ENCODE results near the gene TTYH2. TPM values are rescaled to one million over a fixed set of nuclear protein-coding genes. Genes with fewer than 3 reads are reported as not detected.

The TTYH2 gene
- total RNA-seq, 1 donor from 2014 or later, result 3.4 TPM

- no peaks in the 10 kb centered on the region for H3K36me3 ChIP-seq
- no peak overlapping the region for H3K4me3 ChIP-seq
- no peak for TF ChIP-seq POLR2AphosphoS5 (IDR thresholded peaks at IDR 0.05; ENCODE audit: insufficient read depth in 1 of 2, low read depth in 1 of 2)
- no peak for TF ChIP-seq CTCF (IDR thresholded peaks at IDR 0.05)
- no peak for TF ChIP-seq POLR2A (IDR thresholded peaks at IDR 0.05)
- H3K9me3 ChIP-seq, result no peaks in the 10 kb centered on the region
- no peak overlapping the region for H3K27ac ChIP-seq
- no peaks in the 10 kb centered on the region for H3K4me1 ChIP-seq
- intact Hi-C loops (cut with DNase I), result loop anchor here (10.0 kb wide), 1 partner anchor 65 kb away; the partner anchor contains the start of genes BTBD17 and GPR142
- no peaks in the 10 kb centered on the region for H3K27me3 ChIP-seq
- DNase-seq (ENCODE audit: extremely low spot score in 2 of 2), result no peak
Measured at GRCh38 chr17:74299226-74300009, 86.0 kb downstream of the TTYH2 start.

GRCh38 chr17:74303305-74303704 is 89.9 kb downstream of the TTYH2 start:
- no peak for DNase-seq (ENCODE audit: extremely low spot score in 2 of 2)
- Histone ChIP-seq H3K9me3 (no peaks in the 10 kb centered on the region), H3K4me3 (no peak overlapping the region), H3K4me1 (no peaks in the 10 kb centered on the region), H3K36me3 (no peaks in the 10 kb centered on the region), H3K27ac (no peak overlapping the region), H3K27me3 (no peaks in the 10 kb centered on the region)
- no peak for TF ChIP-seq POLR2AphosphoS5 (IDR thresholded peaks at IDR 0.05; ENCODE audit: insufficient read depth in 1 of 2, low read depth in 1 of 2)
- no peak for TF ChIP-seq CTCF (IDR thresholded peaks at IDR 0.05)
- no peak for TF ChIP-seq POLR2A (IDR thresholded peaks at IDR 0.05)
- intact Hi-C loops (cut with DNase I), result loop anchor here (10.0 kb wide), 1 partner anchor 61 kb away; the partner anchor contains the start of genes BTBD17 and GPR142

- H3K27me3 ChIP-seq, result no peaks in the 10 kb centered on the region
- no peaks in the 10 kb centered on the region for H3K36me3 ChIP-seq
- H3K27ac ChIP-seq, result no peak overlapping the region
- H3K4me1 ChIP-seq, result no peaks in the 10 kb centered on the region
- no peak overlapping the region for H3K4me3 ChIP-seq
- DNase-seq (ENCODE audit: extremely low spot score in 2 of 2), result no peak
- no peaks in the 10 kb centered on the region for H3K9me3 ChIP-seq
- intact Hi-C loops (cut with DNase I), result loop anchor here (10.0 kb wide), 1 partner anchor 61 kb away; the partner anchor contains the start of genes BTBD17 and GPR142
- TF ChIP-seq POLR2A (IDR thresholded peaks at IDR 0.05) (no peak), POLR2AphosphoS5 (IDR thresholded peaks at IDR 0.05; ENCODE audit: insufficient read depth in 1 of 2, low read depth in 1 of 2) (no peak), CTCF (IDR thresholded peaks at IDR 0.05) (no peak)
Measured at GRCh38 chr17:74304184-74304583, 90.8 kb downstream of the TTYH2 start.

GRCh38 chr17:74305865-74306654 is 92.7 kb downstream of the TTYH2 start:
- H3K27ac ChIP-seq, result no peak overlapping the region
- no peaks in the 10 kb centered on the region for H3K36me3 ChIP-seq
- no peak overlapping the region for H3K4me3 ChIP-seq
- H3K4me1 ChIP-seq, result no peaks in the 10 kb centered on the region
- H3K27me3 ChIP-seq, result no peaks in the 10 kb centered on the region
- intact Hi-C loops (cut with DNase I), result loop anchor here (10.0 kb wide), 1 partner anchor 59 kb away; the partner anchor contains the start of genes BTBD17 and GPR142
- H3K9me3 ChIP-seq, result no peaks in the 10 kb centered on the region
- no peak for DNase-seq (ENCODE audit: extremely low spot score in 2 of 2)
- TF ChIP-seq POLR2A (IDR thresholded peaks at IDR 0.05), result no peak
- no peak for TF ChIP-seq CTCF (IDR thresholded peaks at IDR 0.05)
- TF ChIP-seq POLR2AphosphoS5 (IDR thresholded peaks at IDR 0.05; ENCODE audit: insufficient read depth in 1 of 2, low read depth in 1 of 2), result no peak

Measured in vagina (tissue), 2 donors.